Left ventricle myocardium superior (tissue), 1 donor: Measurements from ENCODE around the gene EXOC4. TPM values are rescaled to one million over a fixed set of nuclear protein-coding genes. Genes with fewer than 3 reads are reported as not detected.

Experiments
- ATAC-seq: fragments of 200-7000 bp; cut with Tn5 transposase; one replicate; pipeline ENCODE4 v1.9.1; 2020; ENCODE audit warnings: mild to moderate bottlenecking, moderate library complexity
- DNase-seq: peaks from one replicate; pipeline ENCODE4 v3.0.0-alpha.2; 2020
- intact Hi-C: fragments of 100-400 bp; cut with micrococcal nuclease; formaldehyde crosslinking; loops from one replicate; pipeline ENCODE4 v1.11.0; 2022
- total RNA-seq: library from RNA; stranded (reverse); fragmentation: NEBNext Ultra II Directional; extraction: Animal tissue kit (Norgen Biotek cat#: 25700); gene quantifications from one replicate; pipeline ENCODE4 v1.2.1, GENCODE V29; 2021
- donor health status: DM: no; HTN: yes; CAD: no; lungs with severe emphysema.

The EXOC4 gene
- total RNA-seq, 1 donor from 2014 or later, result 38.4 TPM

GRCh38 chr7:133452577-133452976 is 199.7 kb downstream of the EXOC4 start:
- ATAC-seq (no peak), DNase-seq (no peak)
- intact Hi-C loops, result no loop called here

GRCh38 chr7:133458688-133459087 is 205.8 kb downstream of the EXOC4 start:
- no peak for ATAC-seq
- DNase-seq, result no peak
- intact Hi-C loops, result no loop called here

GRCh38 chr7:133461421-133461820 is 208.5 kb downstream of the EXOC4 start:
- ATAC-seq (no peak), DNase-seq (no peak)
- intact Hi-C loops, result no loop called here

- no peak for DNase-seq
- intact Hi-C loops, result no loop called here
- ATAC-seq, result no peak
These were observed 222.8 kb downstream of the EXOC4 start for GRCh38 chr7:133475655-133476054.

- ATAC-seq, result no peak
- no peak for DNase-seq
These were observed 224.9 kb downstream of the EXOC4 start for GRCh38 chr7:133477791-133478190.

GRCh38 chr7:133478591-133479135 is 225.8 kb downstream of the EXOC4 start:
- DNase-seq (no peak), ATAC-seq (no peak)
- intact Hi-C loops, result no loop called here

More at GRCh38 chr7:133477791-133478190, 224.9 kb downstream of the EXOC4 start:
- intact Hi-C loops, result no loop called here

GRCh38 chr7:133479456-133480065 is 226.7 kb downstream of the EXOC4 start:
- DNase-seq, result no peak
- ATAC-seq, result no peak
- intact Hi-C loops, result no loop called here

GRCh38 chr7:133480868-133481267 is 228.0 kb downstream of the EXOC4 start:
- no peak for DNase-seq
- intact Hi-C loops, result no loop called here
- no peak for ATAC-seq

- intact Hi-C loops, result no loop called here
- peak; percentile 53 for ATAC-seq
- DNase-seq, result no peak
These were observed 228.8 kb downstream of the EXOC4 start for GRCh38 chr7:133481676-133482075.

- ATAC-seq, result no peak
- intact Hi-C loops, result no loop called here
- DNase-seq, result no peak
These were observed 229.7 kb downstream of the EXOC4 start for GRCh38 chr7:133482599-133482998.

GRCh38 chr7:133484086-133484485 is 231.2 kb downstream of the EXOC4 start:
- ATAC-seq, result no peak
- no peak for DNase-seq
- intact Hi-C loops, result no loop called here

GRCh38 chr7:133489906-133490305 is 237.0 kb downstream of the EXOC4 start:
- DNase-seq (no peak), ATAC-seq (no peak)
- intact Hi-C loops, result no loop called here

GRCh38 chr7:133491201-133491691 is 238.4 kb downstream of the EXOC4 start:
- ATAC-seq (no peak), DNase-seq (no peak)
- intact Hi-C loops, result no loop called here

- DNase-seq (no peak), ATAC-seq (no peak)
- intact Hi-C loops, result no loop called here
These were observed 239.2 kb downstream of the EXOC4 start for GRCh38 chr7:133491846-133492652.

GRCh38 chr7:133497061-133497460 is 244.2 kb downstream of the EXOC4 start:
- no peak for ATAC-seq

GRCh38 chr7:133501771-133502170 is 248.9 kb downstream of the EXOC4 start:
- DNase-seq, result no peak
- ATAC-seq, result no peak
- intact Hi-C loops, result no loop called here

More at GRCh38 chr7:133497061-133497460, 244.2 kb downstream of the EXOC4 start:
- intact Hi-C loops, result no loop called here
- no peak for DNase-seq

- intact Hi-C loops, result no loop called here
- ATAC-seq (no peak), DNase-seq (no peak)
These were observed 249.6 kb downstream of the EXOC4 start for GRCh38 chr7:133502498-133502897.

GRCh38 chr7:133502972-133503371 is 250.1 kb downstream of the EXOC4 start:
- ATAC-seq, result no peak
- no peak for DNase-seq
- intact Hi-C loops, result no loop called here

GRCh38 chr7:133504825-133505224 is 251.9 kb downstream of the EXOC4 start:
- DNase-seq, result no peak
- intact Hi-C loops, result no loop called here
- no peak for ATAC-seq

- ATAC-seq, result no peak
These were observed 256.9 kb downstream of the EXOC4 start for GRCh38 chr7:133509822-133510221.

More at GRCh38 chr7:133509822-133510221, 256.9 kb downstream of the EXOC4 start:
- intact Hi-C loops, result no loop called here
- DNase-seq, result no peak
